Stimulated activated CD4-positive, alpha-beta T cell treated with anti-CD3 and anti-CD28 coated beads, Interleukin-4, amount 100 ng/mL, for 48 hours (primary cell): Measurements from ENCODE around the gene KIF26A.
A peak's percentile ranks its signal among the peaks of the same experiment; 100 is the strongest.

Experiments used
- DNase-seq, 2 donors: peaks; one replicate each; pipeline ENCODE4 v3.0.0-alpha.2; 2020; ENCODE audit warnings: low read depth in 2 of 2

The KIF26A gene

GRCh38 chr14:104138098-104138717 is at the start of gene KIF26A:
KIF26A (plus strand) TSS chr14:104138587; CDS start chr14:104138723, 136 bp downstream.
- no peak for DNase-seq

GRCh38 chr14:104090071-104090748 is 48.2 kb upstream of the KIF26A start:
- no peak for DNase-seq

- no peak for DNase-seq
Measured at GRCh38 chr14:104091061-104091926, 47.1 kb upstream of the KIF26A start.

GRCh38 chr14:104091927-104092771 is 46.2 kb upstream of the KIF26A start:
- DNase-seq: no peak

DNA sequence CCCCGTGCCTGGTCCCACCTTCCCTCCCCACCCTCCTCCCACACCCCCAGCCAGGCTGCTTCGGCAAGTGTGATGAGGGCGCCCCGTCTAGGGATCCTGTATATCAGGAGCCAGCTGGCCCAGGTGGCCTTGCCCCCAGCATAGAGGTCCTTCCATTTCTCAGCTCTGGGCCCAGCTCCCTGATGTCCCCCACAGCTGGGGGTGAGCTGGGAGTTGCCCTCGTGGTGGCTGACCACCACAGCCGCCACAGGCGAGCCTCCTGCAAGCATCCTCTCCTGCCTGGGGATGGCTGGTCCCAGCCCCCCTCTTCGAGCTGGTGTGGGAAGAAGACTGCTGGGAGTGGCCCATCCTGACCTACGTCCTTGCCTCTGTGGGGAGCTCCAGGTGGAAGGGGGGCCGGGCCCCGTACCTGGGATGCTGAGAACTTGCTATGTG is 45.4 kb upstream of the KIF26A start:
- DNase-seq: no peak

- DNase-seq: no peak
Measured at GRCh38 chr14:104093366-104094055, 44.9 kb upstream of the KIF26A start.

- DNase-seq: no peak
Measured at GRCh38 chr14:104094056-104094708, 44.2 kb upstream of the KIF26A start.

GRCh38 chr14:104094709-104095425 is 43.5 kb upstream of the KIF26A start:
- DNase-seq: peak; percentile 66 to 90

GRCh38 chr14:104095426-104096310 is 42.7 kb upstream of the KIF26A start:
- DNase-seq: no peak

- DNase-seq: no peak
Measured at GRCh38 chr14:104096318-104096717, 42.1 kb upstream of the KIF26A start.

DNA sequence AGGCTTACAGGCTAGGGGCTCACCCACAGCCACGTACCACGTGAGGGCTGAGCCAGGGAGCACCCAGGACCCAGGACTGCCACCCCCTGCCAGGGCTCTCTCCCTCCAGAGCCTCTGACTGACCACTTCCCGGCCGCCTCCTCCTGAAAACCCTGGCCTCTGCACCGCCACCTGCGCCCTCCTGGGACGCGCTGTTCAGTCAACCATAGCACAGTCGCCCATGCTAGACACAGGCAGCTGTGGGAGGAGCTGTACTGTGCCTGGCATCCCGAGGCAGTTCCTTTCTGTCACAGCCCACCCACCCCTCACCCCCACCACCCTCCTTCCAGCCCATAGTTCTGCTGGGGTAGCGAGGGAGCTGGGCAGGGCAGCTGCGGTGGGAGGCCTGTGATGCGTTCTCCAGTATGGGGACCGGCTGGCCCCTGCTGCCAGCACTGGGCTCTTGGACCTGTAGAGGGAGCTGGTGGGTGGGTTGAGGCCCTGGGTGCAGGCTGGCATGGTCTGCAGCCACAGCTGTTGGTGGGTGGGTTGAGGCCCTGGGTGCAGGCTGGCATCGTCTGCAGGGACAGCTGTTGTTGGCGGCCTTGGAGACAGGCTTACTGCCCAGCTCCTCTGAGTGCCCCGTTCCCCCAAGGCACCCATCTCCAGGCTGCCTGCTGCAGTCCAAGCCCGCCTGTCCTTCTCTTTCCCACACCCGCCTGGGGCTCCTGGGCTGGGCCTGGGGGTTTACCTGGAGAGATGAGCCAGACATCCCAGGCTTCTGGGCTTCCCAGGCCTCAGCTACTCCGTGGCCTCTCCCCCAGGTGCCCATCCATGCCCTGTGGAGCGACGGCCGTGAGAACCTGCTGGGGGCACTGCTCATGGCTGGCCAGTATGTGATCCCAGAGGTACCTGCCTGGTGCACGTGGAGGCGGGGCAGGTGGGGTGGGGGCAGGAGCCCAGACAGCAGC is 41.4 kb upstream of the KIF26A start:
- DNase-seq: no peak

- DNase-seq: no peak
Measured at GRCh38 chr14:104098272-104099095, 39.9 kb upstream of the KIF26A start.

DNA sequence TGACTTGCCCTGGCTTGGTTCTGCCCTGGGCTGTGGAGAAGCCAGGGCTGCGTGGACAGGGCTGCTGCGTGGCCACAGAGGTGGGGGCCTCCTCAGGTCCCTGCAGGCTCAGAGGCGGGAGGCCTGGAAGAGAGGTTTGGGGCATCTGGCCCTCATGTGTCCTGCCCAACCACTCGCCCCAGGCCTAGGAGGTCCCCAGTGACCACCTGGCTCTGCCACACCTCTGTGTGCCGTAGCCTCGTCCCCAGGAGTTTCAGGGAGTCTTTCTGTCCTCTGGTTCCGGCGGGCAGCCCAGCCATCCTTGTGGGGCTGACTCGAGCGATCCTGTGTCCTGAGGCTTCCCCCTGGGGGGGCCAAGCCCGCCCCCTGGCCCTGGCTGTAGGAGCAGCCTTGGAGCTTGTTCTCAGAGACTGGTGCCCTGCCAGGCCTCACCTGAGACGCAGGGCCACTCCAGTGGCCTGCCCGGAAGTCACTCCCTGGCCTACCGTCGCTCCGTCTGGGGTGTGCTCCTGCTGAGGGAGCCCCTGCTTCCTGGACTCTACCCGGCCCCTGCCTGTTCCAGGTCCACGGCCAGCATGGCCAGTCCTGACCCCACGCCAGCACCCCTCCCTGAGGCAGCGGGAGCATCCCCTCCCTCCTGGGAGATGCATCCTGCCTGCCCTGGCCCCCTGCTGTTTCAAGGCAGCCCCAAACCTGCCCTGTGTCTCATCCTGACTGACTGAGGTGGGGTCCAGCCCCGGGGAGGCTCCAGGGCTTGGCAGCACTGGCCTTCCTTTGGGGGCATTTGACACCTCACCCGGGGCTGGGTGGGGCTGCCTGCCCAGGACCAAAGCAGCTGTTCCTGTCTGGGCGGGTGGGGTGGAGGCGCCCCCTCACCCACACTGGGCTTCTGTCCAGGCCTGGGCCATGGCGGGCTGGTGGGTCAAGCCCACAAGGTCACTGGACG is 39.0 kb upstream of the KIF26A start:
- DNase-seq: no peak

- no peak for DNase-seq
Measured at GRCh38 chr14:104100171-104101085, 38.0 kb upstream of the KIF26A start.
